ENCODE data around the gene C9orf43.
A peak's percentile ranks its signal among the peaks of the same experiment; 100 is the strongest.
"Not testable (repeated sequence)": the region's sequence is repeated elsewhere in the genome, so short reads cannot be mapped to it uniquely, and the experiment has no call there.

The C9orf43 gene, protein sequence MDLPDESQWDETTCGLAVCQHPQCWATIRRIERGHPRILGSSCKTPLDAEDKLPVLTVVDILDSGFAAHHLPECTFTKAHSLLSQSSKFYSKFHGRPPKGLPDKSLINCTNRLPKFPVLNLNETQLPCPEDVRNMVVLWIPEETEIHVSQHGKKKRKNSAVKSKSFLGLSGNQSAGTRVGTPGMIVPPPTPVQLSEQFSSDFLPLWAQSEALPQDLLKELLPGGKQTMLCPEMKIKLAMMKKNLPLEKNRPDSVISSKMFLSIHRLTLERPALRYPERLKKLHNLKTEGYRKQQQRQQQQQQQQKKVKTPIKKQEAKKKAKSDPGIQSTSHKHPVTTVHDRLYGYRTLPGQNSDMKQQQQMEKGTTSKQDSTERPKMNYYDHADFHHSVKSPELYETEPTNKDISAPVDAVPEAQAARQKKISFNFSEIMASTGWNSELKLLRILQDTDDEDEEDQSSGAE

DNA sequence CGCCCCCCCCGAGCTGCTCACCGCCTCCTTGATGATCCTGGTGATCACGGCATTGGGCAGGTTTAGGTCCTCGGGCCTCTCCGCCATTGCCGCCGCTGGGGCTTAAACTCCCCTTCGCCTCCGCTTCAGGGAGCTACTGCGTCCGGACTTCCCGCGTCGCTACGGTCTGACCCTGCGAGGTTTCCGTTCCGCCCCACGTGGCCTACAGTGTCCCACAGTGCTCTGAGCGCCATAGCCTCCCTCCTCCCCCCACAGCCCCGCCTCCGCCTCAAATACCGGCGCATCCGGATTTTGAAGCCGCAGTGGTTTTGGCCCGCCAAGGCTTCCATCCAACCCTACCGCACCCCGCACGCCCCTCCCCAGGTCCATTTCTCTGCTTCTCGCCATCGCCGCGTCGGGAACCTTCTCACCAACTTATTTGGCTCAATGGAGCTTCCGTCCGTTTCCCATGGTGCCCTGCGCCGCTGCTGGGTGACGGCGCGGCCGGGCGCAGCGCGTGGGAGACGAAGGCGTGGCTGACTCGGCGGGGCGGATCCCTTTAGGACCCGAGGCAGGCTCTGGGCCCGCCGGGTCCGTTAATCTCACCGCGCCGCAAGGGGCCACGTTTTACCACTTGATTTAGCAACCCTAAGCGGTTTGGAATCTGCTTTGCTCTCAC, at the start of gene C9orf43, which contains the start of gene POLE3:
Gene C9orf43, plus strand, starts transcription at position 541 of the 658 bp plus-strand sequence. CDS start 2,747 bp downstream, outside the sequence.
Gene POLE3, minus strand, starts transcription at position 469 of the 658 bp plus-strand sequence. Its CDS starts 382 bp downstream, at position 87.
- DNase-seq, result peak; percentile 85

DNA sequence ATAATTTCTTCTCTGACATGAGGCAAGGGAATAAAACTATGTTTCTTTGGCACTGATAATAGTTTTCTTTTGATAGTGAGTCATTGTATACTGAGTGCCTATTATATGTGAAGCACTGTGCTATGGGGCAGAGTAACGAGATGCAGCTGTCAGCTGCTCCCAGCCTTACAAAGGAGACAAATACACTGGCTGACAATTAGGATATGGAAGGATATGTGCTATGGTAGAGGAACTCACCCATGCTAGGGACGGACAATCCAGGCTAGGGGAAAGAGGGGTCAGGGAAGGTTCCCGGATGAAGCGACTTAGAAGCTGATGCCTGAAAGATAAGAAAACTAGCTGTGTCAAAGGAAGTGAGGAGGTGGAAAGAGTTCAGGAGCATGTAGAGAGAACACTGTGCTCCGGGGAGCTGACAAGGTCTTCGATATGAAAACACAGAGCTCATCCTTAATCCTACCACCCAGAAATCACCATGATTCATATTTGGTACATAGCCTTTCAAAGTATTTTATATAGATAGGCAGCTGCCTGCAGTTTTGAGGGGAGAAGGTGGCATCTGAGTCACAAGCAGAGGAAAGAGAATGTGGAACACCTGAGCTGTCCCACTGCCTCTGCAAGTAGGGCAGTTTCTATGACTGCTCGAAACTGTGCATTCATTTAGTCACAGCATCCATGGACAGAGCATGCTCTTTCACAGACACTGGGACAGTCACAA, 49.1 kb upstream of the C9orf43 start:
- no peak for DNase-seq

DNA sequence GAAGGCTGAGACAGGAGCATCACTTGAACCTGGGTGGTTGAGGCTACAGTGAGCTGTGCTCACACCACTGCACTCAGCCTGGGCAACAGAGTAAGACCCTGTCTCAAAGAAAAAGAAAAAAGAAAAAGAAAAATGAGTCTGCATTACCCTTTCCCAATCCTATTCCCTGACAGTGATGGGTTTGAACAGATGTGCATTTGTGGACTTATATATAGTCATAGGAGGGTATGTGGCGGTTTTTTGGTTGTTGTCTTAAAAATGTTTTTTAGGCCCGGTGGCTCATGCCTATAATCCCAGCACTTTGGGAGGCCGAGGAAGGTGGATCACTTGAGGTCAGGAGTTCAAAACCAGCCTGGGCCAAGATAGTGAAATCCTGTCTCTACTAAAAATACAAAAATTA, 47.2 kb upstream of the C9orf43 start:
- no peak for DNase-seq

DNA sequence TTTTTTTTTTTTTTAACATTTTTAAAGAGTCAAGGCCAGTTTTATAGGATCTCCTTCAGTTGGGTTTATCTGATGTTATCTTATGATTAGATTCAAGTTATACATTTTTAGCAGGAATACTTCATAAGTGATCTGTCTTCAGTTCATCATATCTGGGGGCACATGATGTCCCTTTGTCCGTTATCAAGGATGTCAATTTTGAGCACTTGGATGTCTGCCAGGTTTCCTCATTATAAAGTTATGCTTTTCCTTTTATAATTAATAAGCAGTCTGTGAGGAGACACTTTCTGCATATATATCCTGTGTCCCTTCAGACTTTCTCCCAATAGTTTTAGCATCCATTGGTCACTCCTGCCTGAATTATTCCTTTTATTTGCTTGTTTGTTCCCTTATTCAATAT, 45.6 kb upstream of the C9orf43 start:
- DNase-seq, result no peak

DNA sequence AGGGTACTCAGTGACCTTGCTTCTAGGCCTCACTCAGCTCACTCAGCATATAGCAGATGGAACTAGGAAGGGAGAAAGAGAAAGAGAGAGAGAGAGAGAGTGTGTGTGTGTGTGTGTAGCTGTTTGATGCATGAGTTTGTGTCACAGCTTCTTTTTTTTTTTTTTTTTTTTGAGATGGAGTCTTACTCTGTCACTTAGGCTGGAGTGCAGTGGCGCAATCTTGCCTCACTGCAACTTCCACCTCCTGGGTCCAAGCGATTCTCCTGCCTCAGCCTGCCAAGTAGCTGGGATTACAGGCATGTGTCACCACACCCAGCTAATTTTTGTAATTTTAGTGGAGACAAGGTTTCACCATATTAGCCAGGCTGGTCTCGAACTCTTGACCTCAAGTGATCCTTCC, 44.9 kb upstream of the C9orf43 start:
- DNase-seq, result not testable (repeated sequence)

DNA sequence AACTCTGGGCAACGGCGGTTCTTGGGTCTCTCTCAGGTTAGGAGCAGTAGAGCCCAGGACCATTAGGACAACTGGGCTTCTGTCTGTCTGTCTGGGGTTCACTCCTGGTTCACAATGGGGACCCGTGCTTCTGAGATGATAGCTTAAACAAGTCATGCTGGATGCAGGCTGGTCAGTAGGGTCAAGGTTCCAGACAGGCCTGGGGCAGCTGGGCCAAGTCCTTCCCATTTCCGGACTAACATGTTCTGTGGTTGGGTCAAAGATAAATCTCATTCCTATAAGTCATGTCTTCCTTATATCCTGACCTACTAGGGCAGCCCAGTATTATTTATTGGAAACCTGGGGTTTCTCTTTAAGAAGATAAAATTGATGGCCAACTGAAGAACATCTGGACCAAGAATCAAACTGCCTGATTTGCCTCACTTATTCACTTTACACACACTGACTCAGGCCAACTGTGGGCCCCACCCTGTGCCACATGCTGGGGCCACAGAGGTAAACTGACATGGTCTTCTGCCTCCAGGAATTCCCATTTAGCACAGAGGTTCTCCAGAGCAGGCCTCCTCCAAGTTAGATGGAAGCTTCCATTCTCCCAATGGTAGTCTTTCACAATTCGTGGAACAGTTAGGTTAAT, 42.1 kb upstream of the C9orf43 start:
- DNase-seq, result no peak

DNA sequence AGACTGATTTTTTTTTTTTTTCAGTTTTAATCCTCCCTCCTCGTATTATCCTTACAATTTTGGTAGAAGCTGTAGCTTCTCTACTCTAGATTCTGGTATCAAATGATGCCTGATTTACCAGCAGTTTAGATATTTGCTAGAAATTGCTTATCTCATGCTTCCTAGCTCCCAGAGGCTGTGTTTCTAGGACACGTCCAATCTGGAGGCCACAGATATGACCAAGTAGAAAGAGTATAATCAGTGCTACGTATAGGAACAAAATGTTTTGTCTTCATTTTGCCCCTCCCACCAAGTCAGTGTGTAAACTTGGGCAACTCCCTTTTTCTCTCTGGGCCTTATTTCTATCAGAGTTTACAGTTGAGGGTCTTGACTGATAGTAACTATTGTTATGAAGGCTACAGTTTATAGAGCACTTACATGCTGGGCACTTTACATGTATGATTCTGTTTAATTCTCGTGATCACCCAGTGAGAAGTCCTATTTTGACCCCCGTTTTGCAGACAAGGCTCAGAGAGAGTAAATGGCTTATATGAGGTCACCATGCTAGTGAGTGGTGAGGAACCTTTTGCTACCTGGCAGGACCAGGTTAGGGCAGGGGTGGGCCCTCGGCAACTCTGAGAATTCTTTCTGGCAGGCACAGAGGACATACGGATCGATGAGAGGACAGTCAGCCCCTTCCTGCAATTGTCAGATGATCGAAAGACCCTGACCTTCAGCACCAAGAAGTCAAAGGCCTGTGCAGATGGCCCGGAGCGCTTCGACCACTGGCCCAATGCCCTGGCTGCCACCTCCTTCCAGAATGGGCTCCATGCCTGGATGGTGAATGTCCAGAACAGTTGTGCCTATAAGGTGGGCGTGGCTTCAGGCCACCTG, 41.3 kb upstream of the C9orf43 start:
- DNase-seq, result no peak

DNA sequence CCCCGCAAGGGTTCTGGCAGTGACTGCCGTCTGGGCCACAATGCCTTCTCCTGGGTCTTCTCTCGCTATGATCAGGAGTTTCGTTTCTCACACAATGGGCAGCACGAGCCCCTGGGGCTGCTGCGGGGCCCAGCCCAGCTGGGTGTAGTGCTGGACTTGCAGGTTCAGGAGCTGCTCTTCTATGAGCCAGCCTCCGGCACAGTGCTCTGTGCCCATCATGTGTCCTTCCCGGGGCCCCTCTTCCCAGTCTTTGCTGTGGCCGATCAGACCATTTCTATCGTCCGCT, 40.7 kb upstream of the C9orf43 start:
- no peak for DNase-seq

DNA sequence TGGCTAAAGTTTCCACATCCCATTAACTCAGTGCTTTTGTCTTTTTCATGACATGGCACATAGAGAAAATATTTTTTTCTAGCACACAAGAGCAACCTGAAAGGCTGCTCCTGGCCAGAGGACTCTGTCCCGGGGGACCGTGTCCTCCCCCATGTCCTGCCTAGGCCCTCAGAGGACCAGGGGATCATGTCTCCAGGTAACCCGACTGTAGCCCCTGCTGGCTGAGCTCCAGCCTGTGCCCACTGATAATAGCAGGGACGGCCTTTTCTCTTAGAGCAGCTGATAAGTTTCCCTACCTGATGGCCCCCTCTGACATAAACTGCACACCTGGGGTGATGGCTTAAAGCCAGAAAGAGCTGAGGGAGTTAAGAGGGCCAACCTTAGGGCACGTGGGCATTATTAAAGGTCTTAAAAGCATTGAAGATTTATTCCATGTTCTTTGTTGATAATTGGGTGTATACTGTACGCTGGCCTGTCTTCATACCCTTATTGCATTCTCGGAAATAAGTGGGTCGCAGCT, 39.7 kb upstream of the C9orf43 start:
- DNase-seq, result no peak

DNA sequence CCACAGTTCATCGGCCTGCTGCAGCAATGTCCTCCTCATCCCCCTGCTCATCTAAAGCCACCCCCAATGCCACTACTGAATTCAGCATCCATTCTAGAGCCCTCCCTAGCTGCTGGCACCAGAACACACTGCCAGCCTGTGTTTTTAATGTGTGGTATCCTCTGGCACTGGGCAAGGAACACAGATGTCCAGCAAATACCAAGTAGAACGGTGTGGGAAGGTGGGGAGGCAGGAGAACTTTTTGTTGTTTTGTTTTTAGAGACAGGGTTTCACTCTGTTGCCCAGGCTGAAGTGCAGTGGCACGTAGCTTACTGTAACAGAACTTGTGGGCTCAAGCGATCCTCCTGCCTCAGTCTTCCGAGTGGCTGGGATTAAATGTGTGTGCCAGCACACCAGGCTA, 38.5 kb upstream of the C9orf43 start:
- DNase-seq, result no peak

DNA sequence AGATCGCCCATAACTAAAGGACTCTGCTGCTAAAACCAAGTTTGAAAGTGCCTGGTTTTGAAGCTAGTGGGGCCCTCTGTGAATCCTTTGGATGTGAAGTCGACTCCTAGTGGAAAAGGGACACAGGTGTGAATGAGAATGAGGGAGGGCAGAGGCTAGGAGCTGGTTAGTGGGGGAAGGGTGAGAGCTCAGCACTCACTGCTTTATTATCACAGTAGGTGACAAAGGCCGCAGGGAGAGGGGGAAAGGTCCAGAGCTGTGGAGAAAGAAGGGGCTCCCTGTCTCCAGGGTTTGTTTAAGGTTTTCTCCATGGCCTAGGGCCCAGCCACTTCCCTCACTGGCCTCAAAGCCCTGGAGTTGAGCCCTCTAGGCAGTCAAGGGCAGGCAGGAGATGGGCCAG, 37.3 kb upstream of the C9orf43 start:
- DNase-seq, result no peak

DNA sequence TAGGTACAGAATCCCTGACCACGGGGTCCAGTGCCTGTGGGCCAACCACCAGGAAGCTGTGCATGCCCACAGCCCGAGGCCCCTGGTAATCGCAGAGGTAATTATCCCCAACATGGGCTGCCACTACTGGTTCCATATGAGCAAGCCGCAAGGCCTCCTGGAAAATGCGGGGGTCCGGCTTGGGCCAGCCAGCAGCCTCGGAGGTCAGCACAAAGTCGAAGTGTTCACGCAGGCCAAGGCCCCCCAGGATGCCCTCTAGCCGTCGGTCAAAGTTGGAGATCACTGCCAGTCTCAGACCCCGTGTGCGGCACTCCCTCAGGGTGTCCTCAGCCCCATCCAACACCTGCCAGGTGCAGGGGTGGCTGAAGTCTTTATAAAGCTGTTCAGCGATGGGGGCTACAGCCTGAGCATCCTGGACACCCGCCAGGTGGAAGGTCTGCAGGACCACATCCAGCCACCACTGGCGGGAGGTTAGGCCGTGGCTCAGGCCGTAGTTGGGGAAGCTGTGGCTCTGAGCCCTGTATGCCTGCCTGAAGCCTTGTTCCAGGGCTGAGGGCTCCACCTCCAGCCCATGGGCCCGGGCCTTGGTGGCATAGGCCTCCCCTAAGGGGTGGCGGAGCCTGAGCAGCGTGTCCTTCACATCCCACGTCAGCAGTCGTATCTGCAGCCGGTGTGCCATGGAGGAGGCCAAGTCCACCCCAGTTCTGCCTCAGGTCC, 36.7 kb upstream of the C9orf43 start:
- DNase-seq, result no peak

DNA sequence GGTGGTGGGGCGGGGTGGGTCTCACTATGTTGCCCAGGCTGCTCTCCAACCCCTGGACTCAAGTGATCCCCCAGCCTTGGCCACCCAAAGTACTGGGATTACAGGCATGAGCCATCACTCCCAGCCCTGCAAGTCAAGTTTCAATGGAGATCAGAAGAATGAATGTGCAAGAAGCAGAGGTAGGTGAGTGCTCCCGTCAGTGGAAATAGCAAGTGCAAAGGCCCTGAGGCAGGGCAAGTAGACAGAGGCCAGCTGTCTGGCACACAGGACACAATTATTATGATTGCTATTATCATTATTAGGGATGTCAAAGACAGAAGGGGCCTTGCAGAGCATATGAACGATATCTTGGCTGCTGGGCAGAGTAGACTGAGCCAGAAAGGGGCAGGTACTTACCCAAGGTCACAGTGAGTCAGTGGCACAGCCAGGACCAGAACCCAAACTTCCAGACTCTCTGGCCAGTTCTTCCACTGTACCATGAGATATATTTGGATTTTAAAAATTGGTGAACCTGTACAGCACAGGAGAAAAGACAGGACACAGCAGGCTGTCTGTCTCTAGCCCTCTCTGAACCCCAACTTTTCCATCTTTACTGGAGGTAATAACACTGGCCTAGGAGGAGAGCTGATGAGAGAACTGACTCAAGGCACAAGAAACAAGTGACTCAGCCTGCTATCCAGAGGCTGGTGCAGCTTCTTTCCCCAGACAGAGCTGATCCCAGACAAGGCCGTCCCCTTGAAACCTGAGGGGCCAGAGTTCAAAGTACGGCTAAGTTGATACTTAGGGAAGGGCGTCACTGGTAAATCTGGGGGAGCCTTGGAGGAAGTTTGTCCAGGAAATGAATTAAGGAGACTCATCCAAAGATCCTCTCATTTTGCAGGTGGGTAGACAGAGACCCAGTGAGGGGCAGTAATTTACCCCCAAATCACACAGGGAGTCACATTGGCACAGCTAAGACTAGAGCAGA, 35.2 kb upstream of the C9orf43 start:
- no peak for DNase-seq

DNA sequence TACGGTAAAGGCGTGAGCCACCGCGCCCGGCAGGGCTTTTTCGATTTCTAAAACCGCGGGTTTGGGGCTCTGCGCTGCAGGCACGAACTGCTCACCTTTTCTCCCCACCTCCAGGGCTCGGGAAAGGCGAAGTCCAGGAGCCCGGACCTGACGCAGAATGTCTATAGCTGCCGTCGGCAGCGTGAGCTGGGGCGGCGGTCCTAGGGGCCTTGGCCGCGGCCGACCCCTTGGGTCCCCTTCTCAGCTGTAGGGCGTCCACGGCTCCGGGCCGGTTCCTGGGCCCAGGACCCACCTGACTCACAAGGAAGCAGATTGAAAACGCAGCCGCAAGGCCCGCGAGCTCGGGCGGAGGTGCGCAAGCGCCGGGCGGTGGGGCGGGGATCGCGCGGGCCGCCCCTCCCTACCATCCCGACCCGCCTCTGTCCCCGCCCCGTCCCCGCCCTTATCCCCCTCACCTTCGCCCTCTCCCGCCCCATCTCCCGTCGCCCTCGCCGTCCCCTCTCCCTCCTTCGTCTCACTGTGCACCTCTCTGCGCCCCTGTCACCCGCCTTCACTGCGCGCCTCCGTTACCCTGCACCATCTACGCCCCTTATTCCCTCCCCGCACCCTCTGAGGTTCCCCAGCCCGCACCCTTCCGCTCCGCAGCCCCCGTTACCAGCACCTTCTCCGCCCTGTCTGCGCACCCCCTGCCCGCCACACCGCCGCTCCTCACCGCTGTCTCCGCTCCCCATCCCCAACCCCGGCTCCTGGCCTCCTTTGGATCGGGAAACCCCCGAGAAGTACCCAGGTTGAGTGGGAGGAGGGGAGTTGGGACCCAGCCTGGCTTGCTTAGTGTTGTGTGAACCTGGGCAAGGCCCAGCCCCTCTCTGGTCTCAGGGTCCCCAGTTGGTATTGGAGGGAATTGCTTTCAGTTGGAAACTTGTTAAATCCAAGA, 33.6 kb upstream of the C9orf43 start, which contains the start of gene HDHD3:
Gene HDHD3, minus strand, starts transcription at position 353 of the 934 bp plus-strand sequence. CDS start 2,632 bp downstream, outside the sequence.
- DNase-seq, result no peak

DNA sequence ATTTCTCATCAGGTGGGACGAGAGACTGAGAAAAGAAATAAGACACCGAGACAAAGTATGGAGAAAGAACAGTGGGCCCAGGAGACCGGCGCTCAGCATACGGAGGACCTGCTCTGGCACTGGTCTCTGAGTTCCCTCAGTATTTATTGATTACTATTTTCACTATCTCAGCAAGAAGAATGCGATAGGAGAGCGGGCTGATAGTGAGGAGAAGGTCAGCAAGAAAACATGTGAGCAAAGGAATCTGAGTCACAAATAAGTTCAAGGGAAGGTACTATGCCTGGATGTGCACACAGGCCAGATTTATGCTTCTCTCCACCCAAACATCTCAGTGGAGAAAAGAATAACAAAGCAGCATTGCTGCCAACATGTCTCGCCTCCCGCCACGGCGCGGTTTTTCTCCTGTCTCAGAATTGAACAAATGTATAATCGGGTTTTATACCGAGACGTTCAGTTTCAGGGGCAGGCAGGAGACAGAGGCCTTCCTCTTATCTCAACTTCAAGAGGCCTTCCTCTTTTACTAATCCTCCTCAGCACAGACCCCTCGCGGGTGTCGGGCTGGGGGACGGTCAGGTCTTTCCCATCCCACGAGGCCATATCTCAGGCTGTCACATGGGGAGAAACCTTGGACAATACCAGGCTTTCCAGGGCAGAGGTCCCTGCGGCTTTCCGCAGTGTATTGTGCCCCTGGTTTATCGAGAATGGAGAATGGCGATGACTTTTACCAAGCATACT, 31.3 kb upstream of the C9orf43 start:
- DNase-seq, result not testable (repeated sequence)

DNA sequence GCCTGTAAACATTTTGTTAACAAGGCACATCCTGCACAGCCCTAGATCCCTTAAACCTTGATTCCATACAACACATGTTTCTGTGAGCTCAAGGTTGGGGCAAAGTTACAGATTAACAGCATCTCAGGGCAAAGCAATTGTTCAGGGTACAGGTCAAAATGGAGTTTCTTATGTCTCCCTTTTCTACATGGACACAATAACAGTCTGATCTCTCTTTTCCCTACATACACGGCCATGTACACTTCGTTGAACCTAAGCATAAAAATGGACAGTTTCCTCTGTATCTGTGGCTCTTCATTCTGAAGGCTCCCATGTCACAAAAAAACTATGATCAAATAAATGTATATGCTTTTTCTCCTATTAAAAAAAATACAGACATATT, 30.7 kb upstream of the C9orf43 start:
- not testable (repeated sequence) for DNase-seq

DNA sequence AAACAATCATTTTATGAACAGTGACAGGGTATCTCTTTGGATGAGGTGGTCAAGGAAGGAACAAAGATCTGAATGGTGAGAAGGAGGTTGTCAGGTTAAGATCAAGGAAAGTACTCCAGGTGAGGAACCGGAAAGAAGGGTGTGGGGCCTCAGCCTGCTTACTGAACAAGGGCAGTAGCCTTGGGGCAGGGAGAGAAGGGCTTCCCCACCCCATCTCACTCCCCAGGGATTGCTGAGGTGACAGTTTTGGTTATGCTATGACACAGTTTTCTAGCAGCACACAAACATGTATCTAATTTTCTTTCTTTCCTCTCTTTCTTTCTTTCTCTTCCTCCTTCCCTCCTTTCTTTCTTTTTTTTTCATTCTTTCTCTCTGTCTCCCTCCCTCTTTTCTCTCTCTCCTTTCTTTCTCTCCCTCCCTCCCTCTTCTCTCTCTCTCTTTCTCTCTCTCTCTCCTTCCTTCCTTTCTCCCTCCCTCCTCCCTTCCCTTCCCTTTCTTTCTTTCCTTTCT, 29.6 kb upstream of the C9orf43 start:
- DNase-seq, result no peak

DNA sequence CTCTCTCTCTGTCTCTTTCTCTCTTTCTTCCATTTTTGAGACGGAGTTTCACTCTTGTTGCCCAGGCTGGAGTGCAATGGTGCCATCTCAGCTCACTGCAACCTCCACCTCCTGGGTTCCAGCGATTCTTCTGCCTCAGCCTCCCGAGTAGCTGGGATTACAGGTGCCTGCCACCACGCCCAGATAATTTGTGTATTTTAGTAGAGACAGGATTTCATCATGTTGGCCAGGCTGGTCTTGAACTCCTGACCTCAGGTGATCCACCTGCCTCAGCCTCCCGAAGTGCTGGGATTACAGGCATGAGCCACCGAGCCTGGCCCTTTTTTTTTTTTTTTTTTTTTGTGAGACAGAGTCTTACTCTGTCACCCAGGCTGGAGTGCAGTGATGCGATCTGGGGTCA, 29.1 kb upstream of the C9orf43 start:
- not testable (repeated sequence) for DNase-seq
